ENCODE results near the gene FLACC1. TPM values are rescaled to one million over a fixed set of nuclear protein-coding genes. Genes with fewer than 3 reads are reported as not detected.

Gene FLACC1
- total and polyA plus RNA-seq, 9 of the 15 experiments (the other 6 are each of a cell fraction or from before 2014, with no cell fraction given), result 0.07 to 0.68 (median 0.22) TPM; not detected in 2

GRCh38 chr2:201257956-201258665 is 99.0 kb downstream of the FLACC1 start (continued):
- TF ChIP-seq RERE (CRISPR knock-in tag; IDR thresholded peaks at IDR 0.05; ENCODE audit: borderline replicate concordance) (no peak), OTX1 (CRISPR knock-in tag; IDR thresholded peaks at IDR 0.05) (no peak), KLF6 (CRISPR knock-in tag; IDR thresholded peaks at IDR 0.05; ENCODE audit: borderline replicate concordance) (no peak), YY1 (IDR thresholded peaks at IDR 0.05; ENCODE audit: borderline replicate concordance in 1 of 3, control insufficient read depth in 1 of 3, extremely low read depth in 1 of 3, insufficient read depth in 3 of 3, insufficient read length in 1 of 3, insufficient replicate concordance in 2 of 3, low read depth in 1 of 3, low read length in 2 of 3) (peak in 1 of 3 experiments; percentile 14), TCF7 (IDR thresholded peaks at IDR 0.05; ENCODE audit: borderline replicate concordance) (no peak), EHMT2 (IDR thresholded peaks at IDR 0.05) (no peak), BRD4 (IDR thresholded peaks at IDR 0.05) (no peak), ZBTB26 (CRISPR knock-in tag; IDR thresholded peaks at IDR 0.05) (0 out of 2 replicates have a peak, but pooled peaks have one; percentile 3), NBN (IDR thresholded peaks at IDR 0.05; ENCODE audit: low read depth) (no peak), BACH1 (tag; IDR thresholded peaks at IDR 0.05) (peak; percentile 63; the same call in 1 of the 2 replicates), MEF2D (tag; conservative IDR thresholded peaks at IDR 0.05; ENCODE audit: low read depth) (no peak), HDAC3 (IDR thresholded peaks at IDR 0.05; ENCODE audit: borderline replicate concordance, partially characterized antibody) (no peak), ETS1 (conservative IDR thresholded peaks at IDR 0.05; ENCODE audit: control insufficient read depth, low read depth, low read length) (no peak), CBX3 (IDR thresholded peaks at IDR 0.05; ENCODE audit: borderline replicate concordance in 1 of 2, low read length in 2 of 2) (no peak), SMARCA4 (IDR thresholded peaks at IDR 0.05) (no peak; the same call in 1 of the 2 replicates), CEBPG (CRISPR knock-in tag; IDR thresholded peaks at IDR 0.05) (no peak), CEBPG (tag; conservative IDR thresholded peaks at IDR 0.05 in 1 of 2, IDR thresholded peaks at IDR 0.05 in 1 of 2) (no peak), CHCHD3 (CRISPR knock-in tag; IDR thresholded peaks at IDR 0.05) (no peak), SAFB (IDR thresholded peaks at IDR 0.05; ENCODE audit: borderline replicate concordance, low read depth, low read length) (no peak), ZNF551 (CRISPR knock-in tag; IDR thresholded peaks at IDR 0.05) (no peak)
